GM12878 (cell line): ENCODE data around the gene SPAG16.
"Not testable (repeated sequence)": the region's sequence is repeated elsewhere in the genome, so short reads cannot be mapped to it uniquely, and the experiment has no call there.

Experiments used
- ASH2L ChIP-seq: fragments of 300-600, 200-600 bp; sonication (generic); IDR thresholded peaks from 2 replicates; pipeline ENCODE4 v1.6.1; 2017; ENCODE audit warnings: low read depth, mild to moderate bottlenecking, borderline replicate concordance
- CTCF ChIP-seq, 3 experiments: IDR thresholded peaks in 2 of 3; conservative IDR thresholded peaks in 1 of 3; 2 replicates each; pipeline ENCODE4 v1.5.1; 2011; ENCODE audit warnings: low read depth in 3 of 3, low read length in 3 of 3, mild to moderate bottlenecking in 3 of 3, control low read depth in 2 of 3, moderate library complexity in 2 of 3, inconsistent platforms in 1 of 3, mixed read lengths in 1 of 3; ENCODE audit not compliant: control insufficient read depth in 2 of 3, insufficient read depth in 1 of 3; ENCODE audit errors: extremely low read depth in 1 of 3
- POLR2A ChIP-seq: IDR thresholded peaks from 2 replicates; pipeline ENCODE4 v1.6.1; 2011; ENCODE audit warnings: low read depth, mild to moderate bottlenecking, low read length
- RAD21 ChIP-seq: IDR thresholded peaks from 2 replicates; pipeline ENCODE4 v1.6.1; 2011; ENCODE audit warnings: mild to moderate bottlenecking, low read depth, low read length, moderate library complexity; ENCODE audit not compliant: insufficient read depth
- RELB ChIP-seq: fragments of 450-650 bp; IDR thresholded peaks from 2 replicates; pipeline ENCODE4 v1.6.1; 2017; ENCODE audit warnings: low read depth, mild to moderate bottlenecking, moderate library complexity
- REST ChIP-seq: IDR thresholded peaks from 2 replicates; pipeline ENCODE4 v1.6.1; 2012; ENCODE audit warnings: mild to moderate bottlenecking, low read depth, low read length
- SMC3 ChIP-seq: IDR thresholded peaks from 2 replicates; pipeline ENCODE4 v1.6.1; 2011; ENCODE audit warnings: low read length, improper control_type of control experiment, borderline replicate concordance
- SRF ChIP-seq, 2 experiments: IDR thresholded peaks; 2 replicates each; pipeline ENCODE4 v1.6.1; 2011; ENCODE audit warnings: low read depth in 2 of 2, low read length in 2 of 2, mild to moderate bottlenecking in 1 of 2, moderate library complexity in 1 of 2
- TAF1 ChIP-seq: IDR thresholded peaks from 2 replicates; pipeline ENCODE4 v1.6.1; 2011; ENCODE audit warnings: mild to moderate bottlenecking, low read depth, low read length, borderline replicate concordance

GRCh38 chr2:213688825-213689224 is 404.6 kb downstream of the SPAG16 start:
- TF ChIP-seq RAD21; SMC3; ASH2L; RELB; CTCF (IDR thresholded peaks at IDR 0.05 in 2 of 3, conservative IDR thresholded peaks at IDR 0.05 in 1 of 3; ENCODE audit: control insufficient read depth in 2 of 3, extremely low read depth in 1 of 3, insufficient read depth in 1 of 3, low read depth in 3 of 3, low read length in 3 of 3); SRF (IDR thresholded peaks at IDR 0.05; ENCODE audit: low read depth in 2 of 2, low read length in 2 of 2); POLR2A; TAF1; REST: not testable (repeated sequence)
